ENCODE data around the gene NLGN3.

- no peak for TF ChIP-seq POLR2A (IDR thresholded peaks at IDR 0.05)
- no peak for TF ChIP-seq CTCF (IDR thresholded peaks at IDR 0.05)
Observed at GRCh38 chrX:71170660-71171059, 26.0 kb downstream of the NLGN3 start.

Measured in testis (tissue), 2 donors.